A673 (cell line): ENCODE measurements around the gene VWC2. TPM values are rescaled to one million over a fixed set of nuclear protein-coding genes. Genes with fewer than 3 reads are reported as not detected.

Experiments
- BruUV-seq: library from RNA; stranded (reverse); fragments of 400-500 nt; replicated peaks from 2 replicates; lab custom pipeline; 2021; lab: Mats Ljungman, UMichigan
- CTCF ChIA-PET: fragments of 300-600 bp; sonication (Branson Sonifier 250); formaldehyde crosslinking; loops from one replicate; lab custom pipeline; 2022; ENCODE audit warnings: antibody characterized with exemption; lab: Charles Lee
- POLR2A ChIA-PET: fragments of 300-600 bp; sonication (Branson Sonifier 250); formaldehyde crosslinking; loops from one replicate; lab custom pipeline; 2022; ENCODE audit warnings: antibody characterized with exemption; ENCODE audit not compliant: low non-redundant PET; lab: Charles Lee
- DNase-seq: peaks from one replicate; pipeline ENCODE4 v3.0.0-alpha.2; 2015; ENCODE audit warnings: low spot score
- H3K27ac ChIP-seq: fragments of 200-600 bp; sonication (generic); 2 replicates; pipeline ENCODE4 v1.5.1; 2016; ENCODE audit warnings: mixed run types, low read depth, mild to moderate bottlenecking, mixed read lengths, antibody characterized with exemption, low read length; ENCODE audit not compliant: poor library complexity, severe bottlenecking
- H3K27me3 ChIP-seq: fragments of 200-600 bp; sonication (generic); replicated peaks from 2 replicates; pipeline ENCODE4 v1.6.1; 2017; ENCODE audit warnings: mixed run types, low read depth, mild to moderate bottlenecking, mixed read lengths, antibody characterized with exemption, low read length; ENCODE audit not compliant: insufficient read depth, poor library complexity
- H3K36me3 ChIP-seq: fragments of 200-600 bp; sonication (generic); 2 replicates; pipeline ENCODE4 v1.6.1; 2016; ENCODE audit warnings: mixed run types, mild to moderate bottlenecking, mixed read lengths, antibody characterized with exemption, low read length; ENCODE audit not compliant: insufficient read depth, poor library complexity, severe bottlenecking
- H3K4me1 ChIP-seq: fragments of 200-600 bp; sonication (generic); 2 replicates; pipeline ENCODE4 v1.6.1; 2017; ENCODE audit warnings: mixed run types, mild to moderate bottlenecking, mixed read lengths, antibody characterized with exemption, low read length; ENCODE audit not compliant: insufficient read depth, poor library complexity, severe bottlenecking
- H3K4me3 ChIP-seq: fragments of 200-600 bp; sonication (generic); 2 replicates; pipeline ENCODE4 v1.5.1; 2016; ENCODE audit warnings: low read depth, mixed run types, mild to moderate bottlenecking, mixed read lengths, low read length; ENCODE audit not compliant: poor library complexity, severe bottlenecking
- H3K9me3 ChIP-seq: fragments of 200-600 bp; sonication (generic); 2 replicates; pipeline ENCODE4 v1.6.1; 2016; ENCODE audit warnings: mixed run types, low read depth, mild to moderate bottlenecking, mixed read lengths, antibody characterized with exemption, low read length; ENCODE audit not compliant: poor library complexity, severe bottlenecking
- CTCF ChIP-seq: fragments of 300-800, 200-600 bp; sonication (generic); conservative IDR thresholded peaks from 2 replicates; pipeline ENCODE4 v1.5.1; 2017; ENCODE audit warnings: low read depth, mild to moderate bottlenecking, antibody characterized with exemption, low read length, moderate library complexity, mixed read lengths
- EZH2 ChIP-seq: fragments of 200-600 bp; sonication (generic); IDR thresholded peaks from 2 replicates; pipeline ENCODE4 v1.6.1; 2017; ENCODE audit warnings: borderline replicate concordance, low read depth, mild to moderate bottlenecking, mixed read lengths, antibody characterized with exemption, low read length; ENCODE audit not compliant: poor library complexity, severe bottlenecking
- intact Hi-C: fragments of 100-400 bp; cut with micrococcal nuclease; formaldehyde crosslinking; loops from one replicate; pipeline ENCODE4 v1.10.0; 2022; ENCODE audit not compliant: unreplicated experiment
- total RNA-seq: library from RNA; stranded (reverse); gene quantifications from 2 replicates; pipeline ENCODE4 v1.2.3, GENCODE V29; 2021

Gene VWC2
- total RNA-seq, 1 experiment from 2014 or later: not detected

GRCh38 chr7:49894543-49894942, 121.1 kb downstream of the VWC2 start:
- no peak overlapping the region for H3K4me3 ChIP-seq
- intact Hi-C loops: no loop called here
- no peaks in the 10 kb centered on the region for H3K27me3 ChIP-seq
- H3K9me3 ChIP-seq: peaks cover 4% of the 10 kb centered on the region
- ChIA-PET CTCF (no interaction called here), POLR2A (no interaction called here)
- no peaks in the 10 kb centered on the region for H3K36me3 ChIP-seq
- no TSS peak for BruUV-seq
- TF ChIP-seq EZH2: no peak
- TF ChIP-seq CTCF: no peak
- no peak overlapping the region for H3K27ac ChIP-seq
- no peak for DNase-seq
- no peaks in the 10 kb centered on the region for H3K4me1 ChIP-seq

DNA sequence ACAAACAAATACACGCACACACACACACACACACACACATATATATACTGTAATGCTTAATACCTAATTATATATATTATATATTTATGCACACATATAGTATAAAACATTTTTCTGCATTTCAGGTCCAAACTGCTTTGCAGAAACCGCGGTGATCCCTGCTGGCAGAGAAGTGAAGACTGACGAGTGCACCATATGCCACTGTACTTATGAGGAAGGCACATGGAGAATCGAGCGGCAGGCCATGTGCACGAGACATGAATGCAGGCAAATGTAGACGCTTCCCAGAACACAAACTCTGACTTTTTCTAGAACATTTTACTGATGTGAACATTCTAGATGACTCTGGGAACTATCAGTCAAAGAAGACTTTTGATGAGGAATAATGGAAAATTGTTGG, 138.5 kb downstream of the VWC2 start:
- Histone ChIP-seq H3K27ac (no peak overlapping the region), H3K27me3 (no peaks in the 10 kb centered on the region), H3K36me3 (no peaks in the 10 kb centered on the region), H3K4me1 (no peaks in the 10 kb centered on the region), H3K9me3 (peaks cover 12% of the 10 kb centered on the region), H3K4me3 (no peak overlapping the region)
- BruUV-seq: no TSS peak
- CTCF ChIA-PET: no interaction called here
- no peak for DNase-seq
- POLR2A ChIA-PET: no interaction called here
- intact Hi-C loops: no loop called here
- no peak for TF ChIP-seq EZH2
- TF ChIP-seq CTCF: no peak

- TF ChIP-seq EZH2 (no peak), CTCF (no peak)
- intact Hi-C loops: no loop called here
- ChIA-PET POLR2A (no interaction called here), CTCF (no interaction called here)
- Histone ChIP-seq H3K9me3 (peaks cover 5% of the 10 kb centered on the region), H3K36me3 (no peaks in the 10 kb centered on the region), H3K4me1 (no peaks in the 10 kb centered on the region), H3K27ac (no peak overlapping the region), H3K4me3 (no peak overlapping the region), H3K27me3 (no peaks in the 10 kb centered on the region)
- DNase-seq: no peak
- no TSS peak for BruUV-seq
Measured at GRCh38 chr7:49926720-49927119, 153.3 kb downstream of the VWC2 start.
